Measurements from ENCODE around the gene TFPI.

- TF ChIP-seq, protein P1, sequence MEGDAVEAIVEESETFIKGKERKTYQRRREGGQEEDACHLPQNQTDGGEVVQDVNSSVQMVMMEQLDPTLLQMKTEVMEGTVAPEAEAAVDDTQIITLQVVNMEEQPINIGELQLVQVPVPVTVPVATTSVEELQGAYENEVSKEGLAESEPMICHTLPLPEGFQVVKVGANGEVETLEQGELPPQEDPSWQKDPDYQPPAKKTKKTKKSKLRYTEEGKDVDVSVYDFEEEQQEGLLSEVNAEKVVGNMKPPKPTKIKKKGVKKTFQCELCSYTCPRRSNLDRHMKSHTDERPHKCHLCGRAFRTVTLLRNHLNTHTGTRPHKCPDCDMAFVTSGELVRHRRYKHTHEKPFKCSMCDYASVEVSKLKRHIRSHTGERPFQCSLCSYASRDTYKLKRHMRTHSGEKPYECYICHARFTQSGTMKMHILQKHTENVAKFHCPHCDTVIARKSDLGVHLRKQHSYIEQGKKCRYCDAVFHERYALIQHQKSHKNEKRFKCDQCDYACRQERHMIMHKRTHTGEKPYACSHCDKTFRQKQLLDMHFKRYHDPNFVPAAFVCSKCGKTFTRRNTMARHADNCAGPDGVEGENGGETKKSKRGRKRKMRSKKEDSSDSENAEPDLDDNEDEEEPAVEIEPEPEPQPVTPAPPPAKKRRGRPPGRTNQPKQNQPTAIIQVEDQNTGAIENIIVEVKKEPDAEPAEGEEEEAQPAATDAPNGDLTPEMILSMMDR (IDR thresholded peaks at IDR 0.05), result no peak
- TF ChIP-seq POLR2A (IDR thresholded peaks at IDR 0.05), result no peak
These were observed 132.7 kb downstream of the TFPI start for GRCh38 chr2:187421519-187421918.

All from heart left ventricle (tissue), 13 donors.